ENCODE data around the gene ZNF429. TPM values are rescaled to one million over a fixed set of nuclear protein-coding genes. Genes with fewer than 3 reads are reported as not detected.

The ZNF429 gene
- total RNA-seq, 1 experiment from 2014 or later: 3.0 TPM

Other genes starting within 250 kb of the ZNF429 start
- 2.7 and 5.0 TPM in 2 replicates for gene ZNF708, start 176.2 kb upstream of the ZNF429 start, total RNA-seq (2014; rRNA removed; shearing (Covaris generic))
- gene ZNF738, start 146.6 kb upstream of the ZNF429 start, total RNA-seq (2014; rRNA removed; shearing (Covaris generic)): 11.5 and 18.4 TPM in 2 replicates
- gene ZNF493, start 108.5 kb upstream of the ZNF429 start, total RNA-seq (2014; rRNA removed; shearing (Covaris generic)): 2.1 and 3.1 TPM in 2 replicates

Measured in SJSA1 (cell line).